Raji (cell line): Measurements from ENCODE around the gene CAV1.

Experiments
- POLR2A ChIP-seq: IDR thresholded peaks from 2 replicates; pipeline ENCODE4 v1.6.1; 2011; ENCODE audit warnings: low read depth, low read length, control low read depth; ENCODE audit not compliant: insufficient read depth

Gene CAV1

GRCh38 chr7:116592041-116592355 lies 67.2 kb downstream of the CAV1 start:
- no peak for TF ChIP-seq POLR2A

- TF ChIP-seq POLR2A = no peak
Measured at GRCh38 chr7:116592445-116592844, 67.6 kb downstream of the CAV1 start.

GRCh38 chr7:116593359-116594075 lies 68.7 kb downstream of the CAV1 start:
- TF ChIP-seq POLR2A = no peak

GRCh38 chr7:116595063-116595462 lies 70.2 kb downstream of the CAV1 start:
- TF ChIP-seq POLR2A = no peak

GRCh38 chr7:116597384-116597783 lies 72.5 kb downstream of the CAV1 start:
- TF ChIP-seq POLR2A = no peak

GRCh38 chr7:116598278-116598677 lies 73.4 kb downstream of the CAV1 start:
- no peak for TF ChIP-seq POLR2A

- TF ChIP-seq POLR2A = no peak
Measured at GRCh38 chr7:116598861-116599260, 74.0 kb downstream of the CAV1 start.

- no peak for TF ChIP-seq POLR2A
Measured at GRCh38 chr7:116601426-116601825, 76.6 kb downstream of the CAV1 start.

- no peak for TF ChIP-seq POLR2A
Measured at GRCh38 chr7:116607299-116607698, 82.5 kb downstream of the CAV1 start.

- no peak for TF ChIP-seq POLR2A
Measured at GRCh38 chr7:116610210-116610609, 85.4 kb downstream of the CAV1 start.

GRCh38 chr7:116610721-116611120 lies 85.9 kb downstream of the CAV1 start:
- no peak for TF ChIP-seq POLR2A
